GM12891 (cell line): ENCODE measurements around the gene SLC6A13.

Experiments used
- POLR2AphosphoS5 ChIP-seq: IDR thresholded peaks from 2 replicates; pipeline ENCODE4 v1.6.1; 2011; ENCODE audit warnings: low read depth, low read length, control low read depth
- SPI1 ChIP-seq: IDR thresholded peaks from 2 replicates; pipeline ENCODE4 v1.6.1; 2011; ENCODE audit warnings: low read depth, low read length, control low read depth
- TAF1 ChIP-seq: IDR thresholded peaks from 2 replicates; pipeline ENCODE4 v1.6.1; 2011; ENCODE audit warnings: low read depth, low read length, control low read depth

GRCh38 chr12:227286-227915 is 35.2 kb downstream of the SLC6A13 start:
- no peak for TF ChIP-seq POLR2AphosphoS5
- no peak for TF ChIP-seq SPI1
- TF ChIP-seq TAF1: no peak
